OCI-LY3 (cell line): ENCODE results near the gene CYP2W1.

Experiments
- EZH2phosphoT487 ChIP-seq: fragments of 200-600 bp; shearing (Covaris generic); IDR thresholded peaks from 2 replicates; pipeline ENCODE4 v1.6.1; 2018; ENCODE audit warnings: antibody characterized with exemption, mixed run types, low read depth
- TF ChIP-seq, protein P1 (sequence below): fragments of 200-600, 300-600 bp; sonication (generic); IDR thresholded peaks from 2 replicates; pipeline ENCODE4 v1.5.1; 2014; ENCODE audit warnings: antibody characterized with exemption, low read length, low read depth

DNA sequence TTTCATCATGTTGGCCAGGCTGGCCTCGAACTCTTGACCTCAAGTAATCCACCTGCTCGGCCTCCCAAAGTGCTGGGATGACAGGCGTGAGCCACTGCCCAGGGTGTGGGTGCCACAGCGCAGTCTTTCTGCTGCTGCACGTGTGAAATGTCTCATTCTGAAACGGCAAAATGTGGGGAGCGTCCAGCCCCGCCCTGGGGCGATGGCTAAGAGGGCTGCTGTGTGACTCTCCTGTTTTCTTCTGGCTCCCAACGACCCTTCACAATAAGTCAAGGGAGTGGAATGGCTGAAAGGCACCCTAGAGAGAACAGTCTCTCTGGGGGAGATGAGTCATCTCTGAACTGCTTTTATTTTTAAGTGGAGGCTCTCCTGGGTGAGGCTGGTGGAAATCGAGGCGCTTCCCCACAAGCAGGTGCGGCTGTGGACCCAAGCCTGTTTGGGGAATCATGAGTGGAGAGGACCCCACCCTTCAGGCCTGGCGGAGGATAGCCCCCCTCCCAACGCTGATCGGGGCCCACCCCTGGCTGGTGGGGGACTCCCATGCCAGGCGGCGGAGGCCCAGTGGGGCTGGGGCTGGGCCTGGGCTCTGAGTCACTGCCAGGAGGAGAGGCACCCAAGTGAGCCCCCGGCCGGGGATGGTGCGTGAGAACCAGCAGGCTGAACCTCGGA is 46.5 kb upstream of the CYP2W1 start:
- TF ChIP-seq, protein P1, sequence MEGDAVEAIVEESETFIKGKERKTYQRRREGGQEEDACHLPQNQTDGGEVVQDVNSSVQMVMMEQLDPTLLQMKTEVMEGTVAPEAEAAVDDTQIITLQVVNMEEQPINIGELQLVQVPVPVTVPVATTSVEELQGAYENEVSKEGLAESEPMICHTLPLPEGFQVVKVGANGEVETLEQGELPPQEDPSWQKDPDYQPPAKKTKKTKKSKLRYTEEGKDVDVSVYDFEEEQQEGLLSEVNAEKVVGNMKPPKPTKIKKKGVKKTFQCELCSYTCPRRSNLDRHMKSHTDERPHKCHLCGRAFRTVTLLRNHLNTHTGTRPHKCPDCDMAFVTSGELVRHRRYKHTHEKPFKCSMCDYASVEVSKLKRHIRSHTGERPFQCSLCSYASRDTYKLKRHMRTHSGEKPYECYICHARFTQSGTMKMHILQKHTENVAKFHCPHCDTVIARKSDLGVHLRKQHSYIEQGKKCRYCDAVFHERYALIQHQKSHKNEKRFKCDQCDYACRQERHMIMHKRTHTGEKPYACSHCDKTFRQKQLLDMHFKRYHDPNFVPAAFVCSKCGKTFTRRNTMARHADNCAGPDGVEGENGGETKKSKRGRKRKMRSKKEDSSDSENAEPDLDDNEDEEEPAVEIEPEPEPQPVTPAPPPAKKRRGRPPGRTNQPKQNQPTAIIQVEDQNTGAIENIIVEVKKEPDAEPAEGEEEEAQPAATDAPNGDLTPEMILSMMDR = no peak
- TF ChIP-seq EZH2phosphoT487 = no peak
